ENCODE data around the gene CHAT.

GRCh38 chr10:49688920-49689319 lies 75.1 kb downstream of the CHAT start:
- TF ChIP-seq, protein P1, sequence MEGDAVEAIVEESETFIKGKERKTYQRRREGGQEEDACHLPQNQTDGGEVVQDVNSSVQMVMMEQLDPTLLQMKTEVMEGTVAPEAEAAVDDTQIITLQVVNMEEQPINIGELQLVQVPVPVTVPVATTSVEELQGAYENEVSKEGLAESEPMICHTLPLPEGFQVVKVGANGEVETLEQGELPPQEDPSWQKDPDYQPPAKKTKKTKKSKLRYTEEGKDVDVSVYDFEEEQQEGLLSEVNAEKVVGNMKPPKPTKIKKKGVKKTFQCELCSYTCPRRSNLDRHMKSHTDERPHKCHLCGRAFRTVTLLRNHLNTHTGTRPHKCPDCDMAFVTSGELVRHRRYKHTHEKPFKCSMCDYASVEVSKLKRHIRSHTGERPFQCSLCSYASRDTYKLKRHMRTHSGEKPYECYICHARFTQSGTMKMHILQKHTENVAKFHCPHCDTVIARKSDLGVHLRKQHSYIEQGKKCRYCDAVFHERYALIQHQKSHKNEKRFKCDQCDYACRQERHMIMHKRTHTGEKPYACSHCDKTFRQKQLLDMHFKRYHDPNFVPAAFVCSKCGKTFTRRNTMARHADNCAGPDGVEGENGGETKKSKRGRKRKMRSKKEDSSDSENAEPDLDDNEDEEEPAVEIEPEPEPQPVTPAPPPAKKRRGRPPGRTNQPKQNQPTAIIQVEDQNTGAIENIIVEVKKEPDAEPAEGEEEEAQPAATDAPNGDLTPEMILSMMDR (IDR thresholded peaks at IDR 0.05): no peak
- TF ChIP-seq POLR2A (IDR thresholded peaks at IDR 0.05): no peak
